Melanocyte of skin (primary cell): Measurements from ENCODE around the gene MLF2. TPM values are rescaled to one million over a fixed set of nuclear protein-coding genes. Genes with fewer than 3 reads are reported as not detected.

Experiments
- small RNA-seq, 2 donors: library from RNA; depleted of rRNA; stranded (forward); fragments of <200 nt; gene quantifications; one replicate each; pipeline ENCODE3, GENCODE V24; 2012
- total RNA-seq, 2 donors: library from RNA; depleted of rRNA; stranded (reverse); fragments of >200 nt; gene quantifications; 2 replicates each; pipeline ENCODE4 v1.2.3, GENCODE V29; 2012

MLF2 gene
- total RNA-seq, result 100 to 1,000 TPM; 168 to 185 TPM

GRCh38 chr12:6752921-6753771 lies at the start of gene MLF2:
TSS of gene MLF2 (minus strand) at chr12:6753141. CDS start at chr12:6752334, 807 bp downstream.

GRCh38 chr12:6788972-6789924 lies 36.3 kb upstream of the MLF2 start, which contains the start of gene CD4:
TSS of gene CD4 (plus strand) at chr12:6789528. CDS start at chr12:6800139, 10,611 bp downstream.

GRCh38 chr12:6772331-6772695 lies 19.4 kb upstream of the MLF2 start, which contains the start of gene LAG3:
TSS of gene LAG3 (plus strand) at chr12:6772520. CDS start at chr12:6772853, 333 bp downstream.

GRCh38 chr12:6765634-6766581 lies 13.0 kb upstream of the MLF2 start, which contains the start of gene PTMS:
TSS of gene PTMS (plus strand) at chr12:6766363. CDS start at chr12:6766706, 343 bp downstream.

DNA sequence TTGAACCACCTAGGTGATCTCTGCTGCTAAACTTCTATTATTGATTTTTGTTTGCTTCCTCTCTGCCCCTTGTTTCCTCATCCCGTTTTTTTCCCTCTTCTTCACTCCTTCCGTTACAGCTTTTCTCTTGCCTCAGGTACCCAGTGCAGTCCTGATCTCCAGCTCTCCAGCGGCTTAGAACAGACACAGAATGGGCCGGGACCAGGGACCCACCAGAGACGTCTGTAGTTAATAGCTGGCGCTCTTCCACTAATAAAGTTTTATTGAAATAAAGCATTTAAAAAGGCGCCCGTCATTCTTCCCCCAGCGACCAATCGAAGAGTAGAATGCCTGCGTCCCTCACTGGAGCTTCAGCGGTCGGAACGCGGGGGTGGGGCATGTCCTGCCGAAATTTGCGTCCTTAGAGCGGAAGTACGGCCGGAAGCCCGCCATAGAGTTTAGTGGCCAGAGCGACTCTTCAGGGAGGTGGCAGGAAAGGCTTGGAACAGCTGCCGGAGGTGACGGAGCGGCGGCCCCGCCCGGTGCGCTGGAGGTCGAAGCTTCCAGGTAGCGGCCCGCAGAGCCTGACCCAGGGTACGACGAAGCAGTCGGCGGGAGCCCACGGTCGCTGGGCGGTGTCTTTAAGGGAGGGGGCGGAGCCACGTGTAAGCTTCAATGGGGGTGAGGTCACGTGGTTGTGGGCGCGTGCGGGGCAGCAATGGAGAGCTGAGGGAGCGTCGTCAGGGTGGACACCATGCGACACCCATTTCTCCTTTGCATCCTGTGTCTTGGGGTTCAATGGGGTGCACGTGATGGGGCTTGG lies 29.1 kb downstream of the MLF2 start, which contains the start of gene COPS7A:
TSS of gene COPS7A (plus strand) at position 440 of the 802 bp plus-strand sequence. CDS start 611 bp downstream, outside the sequence.

DNA sequence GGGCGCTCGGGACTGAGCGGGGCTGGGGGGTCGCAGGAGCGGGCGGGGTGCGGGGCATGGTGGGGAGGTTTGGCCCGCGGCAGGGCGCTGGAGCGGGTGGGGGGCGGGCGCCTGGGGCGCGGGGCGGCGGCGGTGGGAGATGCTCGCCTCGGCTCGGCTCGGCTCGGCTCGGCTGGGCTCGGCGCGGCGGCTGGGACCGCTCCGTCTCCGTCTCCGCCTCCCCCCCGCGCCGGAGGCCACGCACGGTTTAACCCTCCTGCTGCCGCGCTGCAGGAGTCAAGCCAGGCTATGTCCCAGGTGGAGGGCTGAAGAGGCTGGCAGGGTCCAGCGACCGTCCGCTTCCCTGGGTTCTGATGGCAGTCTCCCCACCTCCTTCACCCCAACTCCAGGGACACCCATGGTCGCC lies 52.3 kb downstream of the MLF2 start, which contains the start of gene PIANP:
TSS of gene PIANP (minus strand) at position 170 of the 406 bp plus-strand sequence. CDS start 2,754 bp downstream, outside the sequence.

Small RNA genes lying within 50 kb of the gene (small RNA-seq; reads per million reads assigned to genes)
- 0 reads per million in 2 donors for gene RNU6-781P

Other genes with a start within 250 kb of the MLF2 start
- gene GAPDH, start 218.6 kb downstream of the MLF2 start, total RNA-seq, result 1,000 to 10,000 TPM; 3,776 to 6,962 TPM
- 10 to 100 TPM; 15.3 to 15.5 TPM for gene IFFO1, start 197.1 kb downstream of the MLF2 start, total RNA-seq
- gene NOP2, start 184.8 kb downstream of the MLF2 start, total RNA-seq, result 10 to 100 TPM; 24.4 to 39.3 TPM
- 100 to 1,000 TPM; 172 to 203 TPM for gene CHD4, start 145.8 kb downstream of the MLF2 start, total RNA-seq
- under 1 TPM in 1 of 2 donors, not detected in 1; under 0.01 TPM for gene LPAR5, start 117.2 kb downstream of the MLF2 start, total RNA-seq
- not detected for gene ACRBP, start 105.7 kb downstream of the MLF2 start, total RNA-seq
- 10 to 100 TPM; 23.6 to 38.5 TPM for gene ING4, start 90.0 kb downstream of the MLF2 start, total RNA-seq
- gene ZNF384, start 63.8 kb downstream of the MLF2 start, total RNA-seq, result 10 to 100 TPM; 23.4 to 29.3 TPM
- not detected for gene PIANP, start 52.3 kb downstream of the MLF2 start, total RNA-seq
- gene COPS7A, start 29.1 kb downstream of the MLF2 start, total RNA-seq, result 100 to 1,000 TPM in 1 of 2 donors, 10 to 100 TPM in 1; 98.4 to 105 TPM
- gene PTMS, start 13.2 kb upstream of the MLF2 start, total RNA-seq, result 10 to 100 TPM; 36.8 to 67.6 TPM
- under 1 TPM in 1 of 2 donors, not detected in 1; 0.34 TPM for gene LAG3, start 19.4 kb upstream of the MLF2 start, total RNA-seq
- 1 to 10 TPM; 1.7 TPM for gene CD4, start 36.4 kb upstream of the MLF2 start, total RNA-seq
- gene GPR162, start 68.7 kb upstream of the MLF2 start, total RNA-seq, result under 1 TPM; under 0.01 to 0.33 TPM
- gene P3H3, start 75.3 kb upstream of the MLF2 start, total RNA-seq, result 10 to 100 TPM; 13.4 to 36.3 TPM
- under 1 TPM; 0.33 to 0.69 TPM for gene GNB3, start 87.8 kb upstream of the MLF2 start, total RNA-seq
- gene CDCA3, start 98.1 kb upstream of the MLF2 start, total RNA-seq, result 10 to 100 TPM; 16.9 to 54.9 TPM
- gene USP5, start 99.0 kb upstream of the MLF2 start, total RNA-seq, result 10 to 100 TPM; 89.2 to 93.3 TPM
- 100 to 1,000 TPM; 611 to 916 TPM for gene TPI1, start 114.4 kb upstream of the MLF2 start, total RNA-seq
- gene SPSB2, start 120.2 kb upstream of the MLF2 start, total RNA-seq, result 1 to 10 TPM; 5.2 to 8.0 TPM
- 10 to 100 TPM in 1 of 2 donors, 1 to 10 TPM in 1; 6.2 to 10.3 TPM for gene LRRC23, start 151.7 kb upstream of the MLF2 start, total RNA-seq
- 10 to 100 TPM; 17.9 to 20.3 TPM for gene ENO2, start 161.4 kb upstream of the MLF2 start, total RNA-seq
- 10 to 100 TPM in 1 of 2 donors, 1 to 10 TPM in 1; 8.6 to 13.3 TPM for gene ATN1, start 174.8 kb upstream of the MLF2 start, total RNA-seq
- gene RNU7-1, start 190.7 kb upstream of the MLF2 start, total RNA-seq, result not detected
- 10 to 100 TPM; 49.9 to 66.3 TPM for gene C12orf57, start 190.9 kb upstream of the MLF2 start, total RNA-seq
- gene PTPN6, start 198.2 kb upstream of the MLF2 start, total RNA-seq, result under 1 TPM in 1 of 2 donors, not detected in 1; 0.33 TPM
- 100 to 1,000 TPM; 172 to 255 TPM for gene PHB2, start 217.5 kb upstream of the MLF2 start, total RNA-seq
- 10 to 100 TPM; 31.0 to 59.6 TPM for gene EMG1, start 217.8 kb upstream of the MLF2 start, total RNA-seq